Left lobe of liver (tissue), 2 donors: ENCODE data around the gene MAD2L1. TPM values are rescaled to one million over a fixed set of nuclear protein-coding genes. Genes with fewer than 3 reads are reported as not detected.
A peak's percentile ranks its signal among the peaks of the same experiment; 100 is the strongest.
"Not testable (repeated sequence)": the region's sequence is repeated elsewhere in the genome, so short reads cannot be mapped to it uniquely, and the experiment has no call there.

Experiments used
- ATAC-seq: fragments of 200-7000 bp; cut with Tn5 transposase; one replicate; pipeline ENCODE4 v1.9.1; 2020; ENCODE audit warnings: mild to moderate bottlenecking, moderate library complexity
- DNase-seq: peaks from one replicate; pipeline ENCODE4 v3.0.0-alpha.2; 2020; ENCODE audit warnings: low spot score
- total RNA-seq: library from RNA; stranded (reverse); gene quantifications from one replicate; pipeline ENCODE4 v1.2.1, GENCODE V29; 2021
- donor health status: DM: no; HTN: no; CAD: no; lungs with moderate emphysema.
- donor health status: DM: no; HTN: yes; CAD: no.

MAD2L1 gene
- total RNA-seq, result 0.83 TPM

DNA sequence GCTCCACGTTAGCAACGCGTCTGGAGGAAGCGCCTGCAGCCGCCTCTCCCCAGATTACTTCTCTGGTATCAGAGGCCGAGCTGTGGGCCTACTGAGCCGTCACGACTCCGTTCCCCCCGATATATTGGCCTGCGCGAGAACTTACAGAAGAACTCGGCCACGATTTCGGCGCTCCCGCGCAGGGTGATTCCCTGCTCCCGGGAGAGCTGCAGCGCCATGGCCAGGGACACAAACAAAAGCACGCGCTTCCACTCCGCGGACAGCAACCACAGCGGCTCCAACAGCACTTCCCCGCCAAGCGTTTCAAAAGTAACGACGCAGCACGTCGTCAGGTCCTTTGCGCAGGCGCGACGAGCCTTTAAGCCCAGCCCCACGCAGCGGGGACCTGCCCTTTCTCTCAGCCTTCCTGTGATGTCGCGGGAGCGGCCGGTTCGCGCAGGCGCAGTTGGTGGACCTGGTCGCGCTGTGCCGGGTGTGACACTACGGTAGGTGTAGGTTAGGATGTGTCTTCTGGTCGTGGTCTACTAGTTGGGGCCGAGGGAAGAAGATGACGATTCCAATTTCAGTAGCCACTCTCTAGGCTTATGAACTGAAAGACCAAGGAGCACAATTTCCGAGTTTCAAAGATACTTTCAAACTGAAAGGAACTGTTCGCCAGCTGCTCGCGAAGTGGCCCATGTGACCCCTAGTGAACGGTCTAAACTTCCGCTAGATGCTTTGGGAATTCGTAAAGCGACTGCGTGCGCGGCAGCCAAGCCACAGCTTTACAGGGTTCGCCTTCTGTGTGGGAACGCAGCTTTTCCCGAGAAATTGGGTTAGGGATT, at the start of gene MAD2L1:
TSS of gene MAD2L1 (minus strand) at position 332 of the 824 bp plus-strand sequence. CDS start at position 218, 114 bp downstream.
- ATAC-seq (peak; percentile 96), DNase-seq (peak; percentile 99)

DNA sequence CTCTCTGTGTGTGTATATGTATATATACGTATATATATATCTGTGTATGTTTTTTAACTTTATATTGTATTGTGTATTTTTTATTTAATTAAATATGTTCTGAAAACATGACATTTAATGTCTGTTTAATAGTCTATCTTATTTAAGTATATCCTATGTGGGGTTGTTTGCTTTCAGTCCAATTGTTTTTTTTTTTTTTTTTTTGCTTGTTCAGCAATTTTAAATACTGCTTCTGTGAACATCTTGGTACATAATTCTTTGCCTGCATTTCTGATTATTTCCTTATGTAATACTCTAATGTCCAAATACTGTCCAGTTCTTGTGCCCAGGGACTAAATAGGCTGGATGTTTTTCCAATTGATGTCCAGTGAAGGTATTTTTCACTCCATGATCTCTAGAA, 45.1 kb upstream of the MAD2L1 start:
- ATAC-seq, result no peak
- DNase-seq, result no peak

DNA sequence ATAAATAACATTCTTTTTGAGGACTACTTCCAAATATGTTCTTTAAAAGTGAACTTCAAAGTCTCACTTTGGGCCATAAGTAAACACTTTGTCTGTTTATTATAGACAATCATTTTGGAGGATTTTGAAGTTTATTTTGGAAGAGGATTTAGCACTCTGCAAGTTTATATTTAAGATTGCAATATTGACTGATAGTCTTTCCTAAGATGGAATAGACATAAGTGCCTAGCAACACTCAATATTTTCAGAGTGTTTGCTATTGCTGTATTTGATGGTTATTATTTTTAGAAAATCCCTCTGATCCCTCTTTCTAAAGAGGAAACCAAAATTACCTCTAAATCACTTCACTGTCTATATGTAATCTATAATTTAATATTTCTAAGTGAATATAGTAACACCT, 42.8 kb upstream of the MAD2L1 start:
- no peak for ATAC-seq
- no peak for DNase-seq

DNA sequence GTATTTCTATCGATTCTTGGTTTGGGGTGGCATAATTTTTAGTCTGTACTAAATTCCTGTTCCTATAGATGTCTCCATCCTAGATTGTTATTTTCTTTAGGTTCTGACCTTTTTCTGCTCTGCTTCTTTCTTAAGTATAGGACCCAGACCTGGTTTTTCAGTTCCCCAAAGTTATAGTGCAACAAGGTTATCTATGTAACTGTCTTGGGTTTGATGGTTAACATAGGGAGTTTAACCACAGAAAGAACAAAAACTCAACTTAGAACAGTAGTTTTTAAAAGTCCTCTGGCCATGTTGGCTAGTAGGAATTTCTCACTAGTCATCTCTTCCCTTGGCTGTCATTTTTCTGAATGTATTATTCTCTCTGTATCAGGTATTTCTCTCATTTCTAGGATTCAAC, 38.8 kb upstream of the MAD2L1 start:
- no peak for DNase-seq
- ATAC-seq, result no peak

- DNase-seq (no peak), ATAC-seq (no peak)
Measured at GRCh38 chr4:120096508-120097297, 30.1 kb upstream of the MAD2L1 start.

DNA sequence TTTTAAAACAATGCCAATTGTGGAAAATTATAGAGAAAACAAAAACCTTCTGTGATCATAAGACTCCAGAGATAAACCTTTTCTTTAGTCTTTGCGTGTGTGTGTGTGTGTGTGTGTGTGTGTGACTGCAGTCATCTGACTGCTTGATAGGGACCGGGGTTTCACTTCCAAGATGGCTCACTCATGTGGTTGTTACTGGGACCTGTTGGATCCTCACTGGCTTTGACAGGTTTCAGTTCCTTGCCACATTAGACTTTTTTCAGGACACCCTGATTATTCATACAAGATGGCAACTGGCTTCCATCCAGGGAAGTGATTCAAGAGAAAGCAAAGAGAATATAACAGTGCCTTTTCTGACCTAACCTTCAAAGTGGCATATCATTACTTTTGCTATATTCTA, 21.9 kb upstream of the MAD2L1 start:
- no peak for ATAC-seq
- DNase-seq, result no peak

GRCh38 chr4:120088066-120088465, 21.4 kb upstream of the MAD2L1 start:
- not testable (repeated sequence) for DNase-seq, ATAC-seq

- ATAC-seq (no peak), DNase-seq (no peak)
Measured at GRCh38 chr4:120085705-120086104, 19.1 kb upstream of the MAD2L1 start.

- ATAC-seq (no peak), DNase-seq (no peak)
Measured at GRCh38 chr4:120084327-120084726, 17.7 kb upstream of the MAD2L1 start.

DNA sequence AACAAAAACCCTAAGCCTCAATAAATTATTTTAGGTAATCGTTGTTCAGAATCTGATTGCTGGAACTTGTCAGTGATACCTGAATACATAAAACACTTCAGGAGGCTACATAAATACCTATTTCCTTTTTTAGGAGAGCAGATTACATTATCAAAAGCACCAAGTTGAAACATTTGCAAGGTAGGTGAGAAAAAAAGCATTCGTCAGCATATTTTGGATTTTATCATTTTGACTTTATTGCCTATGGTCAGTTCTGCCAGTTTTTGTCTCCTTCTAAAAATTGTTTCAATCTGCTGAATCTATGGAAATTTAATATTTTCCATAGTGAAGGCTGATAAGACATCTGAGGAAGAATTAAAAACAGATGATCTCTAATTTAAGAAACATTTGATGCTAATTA, 16.5 kb upstream of the MAD2L1 start:
- no peak for ATAC-seq
- DNase-seq, result no peak

DNA sequence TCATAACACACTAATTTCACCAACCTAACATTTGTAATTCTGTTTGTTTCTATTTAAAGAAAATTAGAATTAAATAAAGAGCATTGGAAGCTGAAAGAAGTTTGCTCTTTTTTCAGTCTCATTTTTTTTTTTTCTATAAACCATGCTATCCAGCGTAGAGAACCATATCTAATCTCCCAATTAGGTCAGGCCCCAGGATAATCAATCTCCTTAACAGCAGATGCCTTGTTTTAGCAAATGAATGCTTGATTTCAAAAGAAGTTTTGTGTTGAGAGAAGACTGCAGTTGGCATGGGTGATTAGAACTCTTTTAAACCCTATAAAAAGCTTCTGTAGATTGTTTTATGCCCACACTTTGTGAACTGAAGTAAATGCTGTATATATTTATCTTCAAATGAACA, 15.6 kb upstream of the MAD2L1 start:
- ATAC-seq, result no peak

DNA sequence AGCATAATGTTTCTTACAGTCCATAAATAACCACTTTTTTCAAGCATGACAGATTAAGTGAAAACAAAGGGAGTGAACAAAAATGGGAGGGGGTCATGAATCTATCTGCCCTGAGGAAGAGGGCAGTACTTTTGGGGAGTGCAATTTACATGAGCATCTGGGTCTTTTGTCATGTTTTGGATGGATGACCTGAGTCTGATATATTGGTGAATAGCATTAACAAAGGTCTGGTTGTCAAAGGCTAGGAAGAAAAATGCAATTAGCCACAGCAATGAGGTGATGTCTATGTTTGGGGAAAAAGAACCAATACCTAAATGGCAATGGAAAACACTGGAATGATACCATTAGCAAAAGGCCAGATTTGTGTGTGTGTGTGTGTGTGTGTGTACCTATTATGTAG, 15.1 kb upstream of the MAD2L1 start:
- DNase-seq (no peak), ATAC-seq (no peak)

More for the DNA sequence above, 15.6 kb upstream of the MAD2L1 start:
- no peak for DNase-seq

GRCh38 chr4:120080533-120080932, 13.9 kb upstream of the MAD2L1 start:
- no peak for ATAC-seq
- DNase-seq, result no peak

- DNase-seq (no peak), ATAC-seq (no peak)
Measured at GRCh38 chr4:120079839-120080520, 13.3 kb upstream of the MAD2L1 start.

GRCh38 chr4:120078216-120078615, 11.6 kb upstream of the MAD2L1 start:
- no peak for DNase-seq
- no peak for ATAC-seq

DNA sequence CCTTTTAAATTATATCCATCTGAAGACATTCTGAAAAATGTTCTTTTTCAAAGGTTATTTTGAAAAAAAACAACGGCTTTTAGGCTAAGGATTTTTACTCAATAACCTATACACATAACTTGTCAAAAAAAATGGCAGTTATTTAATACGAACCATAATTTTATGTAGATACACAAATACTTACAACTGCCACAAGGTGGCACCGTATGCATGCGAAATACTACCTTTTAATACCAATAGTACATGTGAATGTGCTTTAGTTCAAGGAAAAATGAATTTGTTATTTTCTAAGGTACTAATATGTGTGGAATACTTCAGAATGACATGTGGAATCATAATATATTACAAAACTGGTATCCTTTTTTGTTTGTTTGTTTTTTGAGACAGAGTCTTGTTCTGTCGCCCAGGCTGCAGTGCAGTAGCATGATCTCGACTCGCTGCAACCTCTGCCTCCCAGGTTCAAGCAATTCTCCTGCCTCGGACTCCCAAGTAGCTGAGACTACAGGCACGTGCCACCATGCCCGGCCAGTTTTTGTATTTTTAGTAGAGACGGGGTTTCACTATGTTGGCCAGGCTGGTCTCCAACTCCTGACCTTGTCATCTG, 4.6 kb upstream of the MAD2L1 start:
- ATAC-seq, result peak; percentile 20
- no peak for DNase-seq

- no peak for ATAC-seq
Measured at GRCh38 chr4:120070196-120070595, 3.5 kb upstream of the MAD2L1 start.

DNA sequence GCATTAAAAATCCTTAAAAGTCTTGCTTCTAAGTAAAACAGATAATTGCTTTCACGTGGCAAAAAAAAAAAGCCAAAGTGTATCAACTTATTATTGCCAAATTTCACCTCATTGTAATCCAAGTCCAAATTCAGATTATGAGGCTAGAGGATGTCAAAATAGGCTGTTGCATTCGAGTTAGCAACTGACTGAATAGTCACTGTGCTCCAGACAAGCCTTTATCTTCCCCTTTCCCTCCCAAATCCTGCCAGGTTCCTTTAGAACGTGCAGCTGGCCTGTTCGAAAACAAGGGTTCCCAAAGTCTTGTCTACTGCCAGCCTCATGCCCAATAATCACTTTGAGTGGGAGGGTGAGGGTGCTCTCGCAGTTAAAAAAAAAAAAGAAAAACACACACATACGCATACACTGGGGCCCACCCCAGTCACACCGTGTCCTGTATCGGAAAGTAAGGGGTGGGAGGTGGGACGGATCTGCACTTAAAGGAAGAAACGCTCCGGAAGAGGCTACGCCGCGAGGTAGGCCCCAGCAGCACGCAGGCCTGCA, 603 bp downstream of the MAD2L1 start:
- ATAC-seq, result no peak
- DNase-seq, result no peak

More at GRCh38 chr4:120070196-120070595, 3.5 kb upstream of the MAD2L1 start:
- no peak for DNase-seq

GRCh38 chr4:120064887-120065286, 1.8 kb downstream of the MAD2L1 start:
- ATAC-seq, result no peak
- no peak for DNase-seq

DNA sequence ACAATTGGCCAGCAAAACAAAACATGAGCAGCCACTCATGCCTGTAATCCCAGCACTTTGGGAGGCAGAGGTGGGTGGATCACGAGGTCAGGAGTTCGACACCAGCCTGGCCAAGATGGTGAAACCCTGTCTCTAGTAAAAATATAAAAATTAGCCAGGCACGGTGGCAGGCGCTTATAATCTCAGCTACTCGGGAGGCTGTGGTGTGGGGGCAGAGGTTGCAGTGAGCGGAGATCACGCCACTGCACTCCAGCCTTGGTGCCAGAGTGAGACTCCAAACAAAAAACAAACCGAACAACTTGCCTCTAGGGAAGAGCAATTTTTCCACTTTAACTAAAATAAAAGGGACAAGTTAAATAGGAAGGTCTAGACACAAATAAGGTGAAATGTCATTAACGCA, 2.9 kb downstream of the MAD2L1 start:
- not testable (repeated sequence) for DNase-seq, ATAC-seq
